Epithelial cell of alveolus of lung (primary cell): Measurements from ENCODE around the gene SPSB2. TPM values are rescaled to one million over a fixed set of nuclear protein-coding genes. Genes with fewer than 3 reads are reported as not detected.

Experiments
- total RNA-seq: library from RNA; depleted of rRNA; stranded (reverse); fragments of >200 nt; gene quantifications from 2 replicates; pipeline ENCODE4 v1.2.1, GENCODE V29; 2015

The SPSB2 gene, protein sequence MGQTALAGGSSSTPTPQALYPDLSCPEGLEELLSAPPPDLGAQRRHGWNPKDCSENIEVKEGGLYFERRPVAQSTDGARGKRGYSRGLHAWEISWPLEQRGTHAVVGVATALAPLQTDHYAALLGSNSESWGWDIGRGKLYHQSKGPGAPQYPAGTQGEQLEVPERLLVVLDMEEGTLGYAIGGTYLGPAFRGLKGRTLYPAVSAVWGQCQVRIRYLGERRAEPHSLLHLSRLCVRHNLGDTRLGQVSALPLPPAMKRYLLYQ
- 3.6 and 5.4 TPM in 2 replicates for total RNA-seq

GRCh38 chr12:6873094-6874014, at the start of gene SPSB2:
TSS of gene SPSB2 (minus strand) at chr12:6873303. CDS start at chr12:6872901, 402 bp downstream.

DNA sequence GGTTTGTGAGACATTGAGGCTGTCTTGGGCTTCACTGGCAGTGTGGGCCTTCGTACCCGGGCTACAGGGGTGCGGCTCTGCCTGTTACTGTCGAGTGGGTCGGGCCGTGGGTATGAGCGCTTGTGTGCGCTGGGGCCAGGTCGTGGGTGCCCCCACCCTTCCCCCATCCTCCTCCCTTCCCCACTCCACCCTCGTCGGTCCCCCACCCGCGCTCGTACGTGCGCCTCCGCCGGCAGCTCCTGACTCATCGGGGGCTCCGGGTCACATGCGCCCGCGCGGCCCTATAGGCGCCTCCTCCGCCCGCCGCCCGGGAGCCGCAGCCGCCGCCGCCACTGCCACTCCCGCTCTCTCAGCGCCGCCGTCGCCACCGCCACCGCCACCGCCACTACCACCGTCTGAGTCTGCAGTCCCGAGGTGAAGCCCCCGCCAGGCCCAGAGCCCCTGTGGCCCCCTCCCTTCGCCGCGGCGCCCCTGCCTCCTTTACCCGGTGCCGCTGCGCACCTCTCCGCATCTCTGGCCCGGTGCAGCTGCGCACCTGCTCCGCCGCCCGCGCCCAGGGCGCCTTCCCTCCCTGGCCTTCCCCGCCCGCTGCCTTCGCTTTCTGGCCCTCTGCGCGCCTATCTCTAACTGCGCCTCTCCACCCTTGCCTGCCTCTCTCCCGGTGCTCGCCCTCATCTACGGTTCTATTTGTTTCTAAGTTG, 41.3 kb upstream of the SPSB2 start, which contains the start of gene ENO2:
Gene ENO2, plus strand, starts transcription at position 335 of the 701 bp plus-strand sequence. CDS start 1,253 bp downstream, outside the sequence.

DNA sequence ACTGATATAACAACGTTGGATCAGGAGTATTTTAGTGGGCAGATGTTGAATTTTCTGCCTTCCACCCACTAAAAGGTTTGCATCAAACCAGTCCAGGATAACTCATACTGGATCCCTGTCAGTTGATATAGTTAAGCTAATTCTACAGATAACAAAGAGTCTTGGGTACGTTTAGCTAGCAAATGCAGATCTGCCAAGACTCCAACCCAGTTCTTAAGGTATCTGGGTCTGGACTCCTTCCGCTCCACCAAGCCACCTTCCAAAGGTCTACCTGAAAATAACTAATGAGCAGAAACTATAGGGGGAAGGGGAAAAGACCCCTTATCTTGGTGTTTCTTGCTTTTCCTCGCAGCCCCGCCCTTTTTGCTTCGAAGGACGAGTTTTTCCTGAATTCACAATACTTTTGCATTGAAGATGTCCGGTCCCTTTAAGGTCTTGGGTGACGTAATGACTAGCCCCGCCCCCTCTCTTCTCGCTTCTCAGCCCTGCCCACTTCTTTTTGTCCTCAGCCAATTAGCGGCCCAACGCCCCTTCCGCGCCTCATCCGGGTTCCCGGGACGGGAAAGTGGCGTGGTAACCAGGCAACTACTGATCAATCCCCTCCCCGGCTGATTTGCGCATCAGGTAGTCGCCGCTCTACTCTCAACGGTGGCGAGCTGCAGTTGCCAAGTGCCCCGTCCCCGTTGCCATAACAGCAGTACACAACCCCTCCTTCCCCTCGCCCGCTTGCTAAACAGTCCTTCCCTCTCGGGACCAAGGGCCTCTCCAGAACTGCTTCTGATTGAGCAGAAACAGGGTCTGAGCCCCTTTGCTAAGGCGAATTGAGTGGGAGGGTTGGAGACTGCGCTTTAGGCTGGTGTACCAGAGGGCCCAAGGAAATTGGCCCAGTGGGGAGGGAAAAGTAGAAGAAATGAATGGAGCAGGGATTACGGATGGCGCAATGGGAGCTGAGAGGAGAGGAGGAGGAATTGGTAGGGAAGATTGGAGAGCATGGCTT, 31.5 kb upstream of the SPSB2 start, which contains the start of gene LRRC23:
Gene LRRC23, plus strand, starts transcription at position 543 of the 997 bp plus-strand sequence. CDS start 812 bp downstream, outside the sequence.

DNA sequence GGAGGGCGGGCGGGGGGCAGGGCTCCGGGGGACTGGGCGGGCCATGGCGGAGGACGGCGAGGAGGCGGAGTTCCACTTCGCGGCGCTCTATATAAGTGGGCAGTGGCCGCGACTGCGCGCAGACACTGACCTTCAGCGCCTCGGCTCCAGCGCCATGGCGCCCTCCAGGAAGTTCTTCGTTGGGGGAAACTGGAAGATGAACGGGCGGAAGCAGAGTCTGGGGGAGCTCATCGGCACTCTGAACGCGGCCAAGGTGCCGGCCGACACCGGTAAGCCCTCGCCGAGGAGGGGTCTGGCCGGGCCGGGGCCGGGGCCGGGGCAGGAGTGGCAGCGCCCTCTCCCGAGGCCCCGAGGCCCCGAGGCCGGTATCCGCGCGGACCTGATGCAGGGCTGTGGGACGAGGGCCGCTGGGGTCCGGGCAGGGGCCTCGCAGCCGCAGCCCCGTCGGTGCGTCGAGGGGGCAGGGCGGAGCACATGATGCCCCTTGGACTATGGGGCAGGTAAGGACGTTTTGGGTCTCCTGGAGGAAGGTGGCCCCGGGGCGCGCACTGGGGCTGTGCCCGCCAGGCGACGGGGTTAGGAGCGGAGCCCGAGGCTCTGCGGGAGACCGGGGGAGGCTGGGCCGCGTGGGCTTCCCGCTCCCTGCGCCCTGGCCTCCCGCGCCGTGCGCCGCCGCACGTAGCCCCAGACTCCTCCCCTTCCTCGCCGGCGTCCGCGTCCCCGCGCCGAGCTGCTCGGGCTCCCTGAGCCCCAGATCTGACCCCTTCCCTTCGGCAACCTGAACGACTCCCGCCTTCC, 5.5 kb downstream of the SPSB2 start, which contains the start of gene TPI1:
Gene TPI1, plus strand, starts transcription at position 119 of the 798 bp plus-strand sequence. Its CDS starts 36 bp downstream, at position 155.

DNA sequence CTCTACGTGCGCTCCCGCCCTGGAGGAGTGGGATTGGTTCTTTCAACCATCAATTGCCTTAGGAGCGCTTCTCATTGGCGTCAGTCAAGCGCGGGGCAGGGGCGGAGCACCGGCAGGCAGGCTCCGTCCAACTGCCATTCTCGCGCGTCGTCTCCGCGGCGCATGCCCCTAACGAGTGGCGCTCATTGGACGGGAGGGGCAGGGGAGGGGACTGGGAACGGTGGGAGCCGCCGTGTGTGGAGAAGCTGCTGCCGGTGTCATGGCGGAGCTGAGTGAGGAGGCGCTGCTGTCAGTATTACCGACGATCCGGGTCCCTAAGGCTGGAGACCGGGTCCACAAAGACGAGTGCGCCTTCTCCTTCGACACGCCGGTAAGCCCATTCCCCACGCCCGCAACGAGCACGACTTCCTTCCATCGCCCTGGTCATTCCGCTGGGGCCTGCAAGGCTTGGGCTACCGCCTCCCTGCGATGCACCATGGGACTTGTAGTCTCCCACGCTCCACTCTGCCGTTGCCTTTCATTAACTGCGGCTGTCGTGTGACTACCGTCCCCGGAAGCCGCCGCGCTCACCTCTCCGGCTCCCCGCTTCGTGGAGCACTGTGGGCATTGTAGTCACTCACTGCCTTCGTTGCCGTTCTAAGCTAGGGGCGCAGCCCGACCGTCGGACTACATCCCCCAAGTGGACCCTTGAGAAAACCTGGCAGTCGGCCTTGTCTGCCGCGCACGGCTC, 21.0 kb downstream of the SPSB2 start, which contains the start of gene USP5:
Gene USP5, plus strand, starts transcription at position 230 of the 730 bp plus-strand sequence. Its CDS starts 30 bp downstream, at position 260.

DNA sequence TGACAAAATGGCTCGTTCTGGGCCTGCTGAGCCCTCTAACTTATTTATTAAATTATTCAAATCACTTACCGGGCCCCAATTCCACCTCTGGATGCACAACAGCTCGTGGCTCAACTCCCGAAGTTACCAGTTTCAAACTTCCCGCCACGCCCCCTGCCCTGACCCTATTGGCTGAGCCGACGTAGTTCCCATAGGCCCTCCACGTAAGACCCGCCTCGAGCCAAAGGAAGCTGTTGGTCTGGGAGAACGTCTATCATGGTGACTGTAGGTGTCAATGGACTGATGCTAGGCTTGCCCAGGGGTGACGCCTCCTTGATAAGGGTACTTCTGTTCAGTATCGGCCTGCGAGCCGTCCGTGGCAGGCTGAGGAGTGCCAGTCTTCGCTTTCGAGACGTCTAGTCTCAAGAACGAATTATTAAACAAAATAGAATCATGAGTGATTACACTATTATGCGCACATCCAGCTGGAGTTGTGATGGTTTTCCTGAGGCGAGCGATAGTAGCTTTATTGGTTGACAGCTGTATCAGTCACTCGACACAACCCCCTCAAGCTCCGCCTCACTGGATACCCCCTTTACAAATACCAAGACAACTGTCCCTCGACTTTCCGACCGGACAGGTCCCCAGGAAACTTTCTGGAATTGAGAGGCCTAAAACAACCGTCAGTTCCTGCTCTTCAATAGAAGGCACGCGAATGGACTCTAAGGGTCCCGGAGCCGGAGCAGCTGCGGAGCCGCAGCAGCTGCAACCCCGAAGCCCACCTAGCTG, 21.8 kb downstream of the SPSB2 start, which contains the start of gene CDCA3:
Gene CDCA3, minus strand, starts transcription at position 134 of the 768 bp plus-strand sequence. CDS start 334 bp downstream, outside the sequence.

DNA sequence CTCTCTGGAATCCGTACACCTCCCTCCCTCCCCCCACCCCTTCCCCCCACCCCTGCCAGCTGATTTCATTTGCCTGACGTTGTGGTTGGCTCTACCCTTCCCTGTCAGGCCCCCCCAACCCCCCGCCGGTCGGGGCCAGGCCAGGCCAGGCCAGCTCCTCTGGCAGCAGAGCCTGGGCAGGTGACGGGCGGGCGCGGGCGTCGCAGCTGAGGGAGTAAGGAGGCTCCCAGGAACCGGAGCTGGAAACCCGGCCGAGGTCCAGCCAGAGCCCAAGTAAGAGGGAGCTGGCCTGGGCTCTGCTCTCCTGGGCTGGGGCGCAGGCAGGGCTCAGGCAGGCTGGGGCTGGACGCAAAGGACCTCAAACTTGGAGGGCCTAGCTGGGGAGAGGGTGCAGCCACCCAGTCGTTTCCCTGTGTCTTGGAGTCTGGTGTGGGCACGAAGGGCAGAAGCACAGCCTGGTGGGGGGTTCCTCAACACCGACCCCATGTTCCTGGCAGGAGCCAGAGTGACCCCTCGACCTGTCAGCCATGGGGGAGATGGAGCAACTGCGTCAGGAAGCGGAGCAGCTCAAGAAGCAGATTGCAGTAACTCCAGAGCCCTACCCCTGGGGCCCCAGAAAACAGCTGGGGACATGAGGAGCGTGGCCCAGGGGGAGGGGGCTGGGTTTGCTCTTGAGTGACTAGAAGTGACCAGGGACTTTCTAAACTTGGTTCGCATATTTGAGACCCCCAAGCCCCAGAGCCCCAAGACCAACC, 32.2 kb downstream of the SPSB2 start, which contains the start of gene GNB3:
Gene GNB3, plus strand, starts transcription at position 165 of the 755 bp plus-strand sequence. Its CDS starts 363 bp downstream, at position 528.

DNA sequence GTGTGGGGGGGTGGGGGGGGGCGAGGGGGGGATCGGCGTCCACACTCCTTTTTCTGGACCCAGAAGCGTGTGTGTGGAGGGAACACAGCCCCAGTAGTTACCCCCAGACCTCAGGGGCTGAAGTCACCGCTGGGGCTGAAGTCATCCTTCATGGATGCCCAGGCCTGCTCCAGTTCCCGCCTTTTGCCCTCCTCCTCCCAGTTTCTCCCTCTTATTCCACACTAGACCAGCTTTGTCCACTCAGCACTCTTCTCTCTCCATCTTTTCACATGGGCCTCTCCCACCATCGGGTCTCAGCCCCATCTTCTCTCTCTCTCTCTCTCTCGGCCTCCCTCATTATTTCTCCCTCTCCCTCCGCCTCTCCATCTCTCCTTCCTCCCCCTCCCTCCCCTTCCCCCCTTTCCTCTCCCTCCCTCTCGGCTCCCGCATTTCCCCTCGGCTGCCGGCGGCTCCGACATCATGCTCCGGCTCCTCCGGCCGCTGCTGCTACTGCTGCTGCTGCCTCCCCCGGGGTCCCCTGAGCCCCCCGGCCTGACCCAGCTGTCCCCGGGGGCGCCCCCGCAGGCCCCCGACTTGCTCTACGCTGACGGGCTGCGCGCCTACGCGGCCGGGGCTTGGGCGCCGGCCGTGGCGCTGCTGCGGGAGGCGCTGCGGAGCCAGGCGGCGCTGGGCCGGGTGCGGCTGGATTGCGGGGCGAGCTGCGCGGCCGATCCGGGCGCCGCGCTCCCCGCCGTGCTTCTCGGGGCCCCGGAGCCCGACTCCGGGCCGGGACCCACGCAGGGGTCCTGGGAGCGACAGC, 44.9 kb downstream of the SPSB2 start, which contains the start of gene P3H3:
Gene P3H3, plus strand, starts transcription at position 426 of the 799 bp plus-strand sequence. Its CDS starts 34 bp downstream, at position 460.

DNA sequence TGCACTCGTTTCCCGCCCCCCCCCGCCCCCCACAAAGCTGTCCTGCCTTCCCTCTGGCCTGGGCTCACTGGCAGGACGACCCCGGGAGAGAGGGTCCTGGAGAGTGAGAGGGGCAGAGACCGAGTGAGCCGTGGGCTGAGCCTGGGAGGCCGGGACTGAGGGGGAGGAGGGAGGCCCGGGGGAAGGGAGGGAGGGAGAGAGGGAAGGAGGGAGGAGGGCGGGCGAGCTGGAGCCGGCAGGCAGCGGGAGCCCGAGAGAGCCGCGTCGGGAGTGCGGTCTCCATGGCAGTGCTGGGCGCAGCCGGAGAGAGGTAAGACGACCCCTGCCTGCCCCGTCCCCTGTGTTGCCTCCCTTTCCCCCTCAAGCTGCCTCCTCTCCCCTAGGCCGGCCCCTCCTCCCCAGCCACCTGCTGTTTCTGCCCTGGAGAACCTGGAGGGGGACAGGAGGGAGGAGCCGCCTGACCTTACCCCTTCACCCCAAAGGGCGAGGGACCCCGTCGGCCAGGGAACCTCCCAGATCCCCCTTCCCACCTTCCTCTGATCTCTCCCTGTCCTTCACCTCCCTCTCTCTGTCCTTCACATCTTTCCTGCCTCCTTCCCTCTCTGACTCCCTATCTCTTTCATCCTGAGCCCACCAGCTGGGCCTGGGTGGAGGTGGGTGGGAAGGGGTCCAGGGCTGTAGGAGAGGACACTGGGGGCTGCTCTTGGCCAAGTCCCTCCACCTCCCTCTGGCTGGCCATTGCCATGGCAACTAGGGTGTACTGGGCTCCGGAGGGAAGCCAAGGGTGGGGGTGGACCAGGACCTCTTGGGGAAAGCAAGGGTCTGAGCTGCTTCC, 51.3 kb downstream of the SPSB2 start, which contains the start of gene GPR162:
Gene GPR162, plus strand, starts transcription at position 231 of the 835 bp plus-strand sequence. CDS start 2,078 bp downstream, outside the sequence.

Other genes starting within 250 kb of the SPSB2 start
- gene LPAR5, start 237.3 kb downstream of the SPSB2 start, total RNA-seq: 0.65 TPM in 1 of 2 replicates, not detected in the other
- gene ACRBP, start 225.9 kb downstream of the SPSB2 start, total RNA-seq: 0.13 and 0.72 TPM in 2 replicates
- 24.4 and 89.2 TPM in 2 replicates for gene ING4, start 210.2 kb downstream of the SPSB2 start, total RNA-seq
- gene ZNF384, start 183.9 kb downstream of the SPSB2 start, total RNA-seq: 16.8 and 39.4 TPM in 2 replicates
- 0.52 and 5.9 TPM in 2 replicates for gene PIANP, start 172.5 kb downstream of the SPSB2 start, total RNA-seq
- gene COPS7A, start 149.3 kb downstream of the SPSB2 start, total RNA-seq: 50.6 and 80.7 TPM in 2 replicates
- gene MLF2, start 120.2 kb downstream of the SPSB2 start, total RNA-seq: 196 and 281 TPM in 2 replicates
- gene PTMS, start 106.9 kb downstream of the SPSB2 start, total RNA-seq: 174 and 234 TPM in 2 replicates
- 1.6 TPM in 1 of 2 replicates, not detected in the other for gene LAG3, start 100.8 kb downstream of the SPSB2 start, total RNA-seq
- 11.2 and 19.2 TPM in 2 replicates for gene CD4, start 83.8 kb downstream of the SPSB2 start, total RNA-seq
- 2.1 and 20.3 TPM in 2 replicates for gene GPR162, start 51.5 kb downstream of the SPSB2 start, total RNA-seq
- gene P3H3, start 44.9 kb downstream of the SPSB2 start, total RNA-seq: 72.0 and 77.4 TPM in 2 replicates
- gene GNB3, start 32.4 kb downstream of the SPSB2 start, total RNA-seq: 0.39 and 0.48 TPM in 2 replicates
- 12.0 and 27.4 TPM in 2 replicates for gene CDCA3, start 22.0 kb downstream of the SPSB2 start, total RNA-seq
- 47.1 and 72.5 TPM in 2 replicates for gene USP5, start 21.2 kb downstream of the SPSB2 start, total RNA-seq
- 1,206 and 1,693 TPM in 2 replicates for gene TPI1, start 5.8 kb downstream of the SPSB2 start, total RNA-seq
- gene LRRC23, start 31.5 kb upstream of the SPSB2 start, total RNA-seq: 5.8 and 13.9 TPM in 2 replicates
- 26.1 and 45.2 TPM in 2 replicates for gene ENO2, start 41.3 kb upstream of the SPSB2 start, total RNA-seq
- 14.2 and 57.7 TPM in 2 replicates for gene ATN1, start 54.7 kb upstream of the SPSB2 start, total RNA-seq
- gene RNU7-1, start 70.5 kb upstream of the SPSB2 start, total RNA-seq: not detected in 2 replicates
- 336 and 337 TPM in 2 replicates for gene C12orf57, start 70.7 kb upstream of the SPSB2 start, total RNA-seq
- 1.0 and 4.2 TPM in 2 replicates for gene PTPN6, start 78.1 kb upstream of the SPSB2 start, total RNA-seq
- gene PHB2, start 97.4 kb upstream of the SPSB2 start, total RNA-seq: 395 and 411 TPM in 2 replicates
- gene EMG1, start 97.6 kb upstream of the SPSB2 start, total RNA-seq: 24.4 and 65.2 TPM in 2 replicates
- 26.5 and 28.0 TPM in 2 replicates for gene LPCAT3, start 145.2 kb upstream of the SPSB2 start, total RNA-seq
- 137 and 318 TPM in 2 replicates for gene C1S, start 187.4 kb upstream of the SPSB2 start, total RNA-seq
- gene C1R, start 219.1 kb upstream of the SPSB2 start, total RNA-seq: 250 and 966 TPM in 2 replicates
- 38.4 and 157 TPM in 2 replicates for gene C1RL, start 235.9 kb upstream of the SPSB2 start, total RNA-seq